H9 (cell line): ENCODE results near the gene SRC. TPM values are rescaled to one million over a fixed set of nuclear protein-coding genes. Genes with fewer than 3 reads are reported as not detected.

ENCODE experiments used
- DNase-seq: peaks from one replicate; pipeline ENCODE4 v3.0.0-alpha.2; 2017
- H2AFZ ChIP-seq: one replicate; pipeline ENCODE4 v1.6.1; 2013; ENCODE audit warnings: mild to moderate bottlenecking, low read length, control low read depth, moderate library complexity
- H2AK5ac ChIP-seq: 2 replicates; pipeline ENCODE4 v1.6.1; 2013; ENCODE audit warnings: low read length, control low read depth, mixed read lengths; ENCODE audit not compliant: insufficient read length
- H2BK120ac ChIP-seq: one replicate; pipeline ENCODE4 v1.6.1; 2013; ENCODE audit warnings: low read depth, mild to moderate bottlenecking, low read length, control low read depth, inconsistent platforms; ENCODE audit not compliant: poor library complexity, severe bottlenecking
- H2BK12ac ChIP-seq: 2 replicates; pipeline ENCODE4 v1.6.1; 2013; ENCODE audit warnings: low read length, control low read depth, mixed read lengths, low read depth; ENCODE audit not compliant: insufficient read length
- H2BK15ac ChIP-seq: 2 replicates; pipeline ENCODE4 v1.6.1; 2013; ENCODE audit warnings: low read depth, low read length, control low read depth
- H2BK20ac ChIP-seq: one replicate; pipeline ENCODE4 v1.6.1; 2013; ENCODE audit warnings: low read depth, mild to moderate bottlenecking, low read length, control low read depth, inconsistent platforms; ENCODE audit not compliant: poor library complexity, severe bottlenecking
- H2BK5ac ChIP-seq: 2 replicates; pipeline ENCODE4 v1.6.1; 2013; ENCODE audit warnings: low read length, control low read depth, mixed read lengths; ENCODE audit not compliant: insufficient read length
- H3K14ac ChIP-seq: 2 replicates; pipeline ENCODE4 v1.6.1; 2013; ENCODE audit warnings: low read length, control low read depth; ENCODE audit not compliant: insufficient read depth
- H3K18ac ChIP-seq: 2 replicates; pipeline ENCODE4 v1.6.1; 2013; ENCODE audit warnings: low read depth, mild to moderate bottlenecking, mixed read lengths, low read length, control low read depth; ENCODE audit not compliant: insufficient read length
- H3K23ac ChIP-seq: 2 replicates; pipeline ENCODE4 v1.6.1; 2013; ENCODE audit warnings: low read length, control low read depth, mixed read lengths, low read depth; ENCODE audit not compliant: insufficient read length
- H3K23me2 ChIP-seq: 2 replicates; pipeline ENCODE4 v1.6.1; 2013; ENCODE audit warnings: low read depth, mild to moderate bottlenecking, mixed read lengths, low read length, control low read depth; ENCODE audit not compliant: insufficient read length, poor library complexity, severe bottlenecking
- H3K27ac ChIP-seq: 2 replicates; pipeline ENCODE4 v1.5.1; 2013; ENCODE audit warnings: low read length, control low read depth, mixed read lengths, low read depth; ENCODE audit not compliant: insufficient read length
- H3K27me3 ChIP-seq: 2 replicates; pipeline ENCODE4 v1.6.1; 2013; ENCODE audit warnings: low read length, control low read depth, inconsistent platforms; ENCODE audit not compliant: insufficient read depth
- H3K4ac ChIP-seq: 2 replicates; pipeline ENCODE4 v1.6.1; 2013; ENCODE audit warnings: low read depth, mild to moderate bottlenecking, control low read depth, inconsistent platforms, low read length, moderate library complexity
- H3K4me1 ChIP-seq: 2 replicates; pipeline ENCODE4 v1.6.1; 2013; ENCODE audit warnings: low read length, control low read depth, inconsistent platforms; ENCODE audit not compliant: insufficient read depth
- H3K4me2 ChIP-seq: 2 replicates; pipeline ENCODE4 v1.6.1; 2013; ENCODE audit warnings: low read length, control low read depth, mixed read lengths; ENCODE audit not compliant: insufficient read length, insufficient read depth
- H3K56ac ChIP-seq: 2 replicates; pipeline ENCODE4 v1.6.1; 2013; ENCODE audit warnings: low read depth, mild to moderate bottlenecking, mixed read lengths, low read length, control low read depth; ENCODE audit not compliant: insufficient read length
- H3K79me1 ChIP-seq: 2 replicates; pipeline ENCODE4 v1.6.1; 2013; ENCODE audit warnings: low read depth, mild to moderate bottlenecking, moderate library complexity, low read length, control low read depth, inconsistent platforms; ENCODE audit not compliant: insufficient read depth, poor library complexity, severe bottlenecking
- H3K79me2 ChIP-seq: 2 replicates; pipeline ENCODE4 v1.6.1; 2013; ENCODE audit warnings: low read length, control low read depth, inconsistent platforms; ENCODE audit not compliant: insufficient read depth
- H3K9ac ChIP-seq: 2 replicates; pipeline ENCODE4 v1.6.1; 2013; ENCODE audit warnings: low read length, control low read depth, mixed read lengths; ENCODE audit not compliant: insufficient read length; ENCODE audit errors: extremely low read depth
- H3K9me3 ChIP-seq: one replicate; pipeline ENCODE4 v1.6.1; 2013; ENCODE audit warnings: low read depth, low read length, inconsistent platforms; ENCODE audit not compliant: control insufficient read depth
- H3T11ph ChIP-seq: one replicate; pipeline ENCODE4 v1.6.1; 2013; ENCODE audit warnings: mild to moderate bottlenecking, low read length, control low read depth, inconsistent platforms
- H4K20me1 ChIP-seq: one replicate; pipeline ENCODE4 v1.6.1; 2013; ENCODE audit not compliant: control insufficient read depth, insufficient read length, insufficient read depth
- H4K5ac ChIP-seq: 2 replicates; pipeline ENCODE4 v1.6.1; 2013; ENCODE audit warnings: low read depth, mild to moderate bottlenecking, mixed read lengths, low read length, control low read depth; ENCODE audit not compliant: insufficient read length
- H4K8ac ChIP-seq: replicated peaks from 2 replicates; pipeline ENCODE4 v1.6.1; 2013; ENCODE audit warnings: low read length, control low read depth, mixed read lengths, low read depth; ENCODE audit not compliant: insufficient read length
- H4K91ac ChIP-seq: 2 replicates; pipeline ENCODE4 v1.6.1; 2013; ENCODE audit warnings: low read depth, mild to moderate bottlenecking, moderate library complexity, mixed read lengths, low read length, control low read depth; ENCODE audit not compliant: insufficient read length
- H3K27ac Mint-ChIP-seq, 3 experiments: 2 replicates in 2 of 3; 3 replicates in 1 of 3; pipeline ENCODE4 v1.8.0; 2020 to 2021; ENCODE audit warnings: mixed read lengths in 3 of 3, mild to moderate bottlenecking in 1 of 3, moderate library complexity in 1 of 3
- H3K27me3 Mint-ChIP-seq: 2 replicates; pipeline ENCODE4 v1.8.0; 2021; ENCODE audit warnings: low read depth, mild to moderate bottlenecking, moderate library complexity, mixed read lengths
- H3K36me3 Mint-ChIP-seq, 3 experiments: 2 replicates in 2 of 3; 3 replicates in 1 of 3; pipeline ENCODE4 v1.8.0; 2020 to 2021; ENCODE audit warnings: low read depth in 3 of 3, mixed read lengths in 3 of 3; ENCODE audit not compliant: insufficient read depth in 1 of 3
- H3K4me1 Mint-ChIP-seq, 2 experiments: 2 replicates each; pipeline ENCODE4 v1.8.0; 2020; ENCODE audit warnings: mixed read lengths in 2 of 2
- H3K4me3 Mint-ChIP-seq, 2 experiments: 2 replicates in 1 of 2; 3 replicates in 1 of 2; pipeline ENCODE4 v1.8.0; 2020 to 2021; ENCODE audit warnings: mild to moderate bottlenecking in 2 of 2, mixed read lengths in 2 of 2, moderate library complexity in 1 of 2
- H3K9me3 Mint-ChIP-seq, 2 experiments: 2 replicates in 1 of 2; 3 replicates in 1 of 2; pipeline ENCODE4 v1.8.0; 2020; ENCODE audit warnings: mild to moderate bottlenecking in 2 of 2, mixed read lengths in 2 of 2, moderate library complexity in 1 of 2
- WGBS: extraction: QIAGEN DNeasy Blood & Tissue Kit; methylation state at CpG from one replicate; pipeline ENCODE4 v1.1.7; 2013; ENCODE audit warnings: missing lambda C conversion rate, low lambda C conversion rate, mixed read lengths; ENCODE audit not compliant: insufficient read length; ENCODE audit errors: extremely low coverage; 5-methylcytosine and 5-hydroxymethylcytosine counted together
- total RNA-seq: library from RNA; stranded (reverse); gene quantifications from 2 replicates; pipeline ENCODE4 v1.2.1, GENCODE V29; 2021
- TF ChIP-seq, protein P1 (sequence below): fragments of 200-600 bp; sonication (generic); conservative IDR thresholded peaks from 3 replicates; pipeline ENCODE4 v1.8.0; 2021; ENCODE audit warnings: antibody characterized with exemption, mild to moderate bottlenecking

The SRC gene
- total RNA-seq, 1 experiment from 2014 or later: 44.5 TPM

GRCh38 chr20:37431786-37432185 is 85.8 kb downstream of the SRC start:
- Mint-ChIP-seq H3K4me3 (no peak overlapping the region), H3K9me3 (no peaks in the 10 kb centered on the region), H3K27me3 (no peaks in the 10 kb centered on the region), H3K27ac (no peak overlapping the region), H3K36me3 (no peaks in the 10 kb centered on the region), H3K4me1 (peaks cover 2% of the 10 kb centered on the region in 2 experiments)
- Histone ChIP-seq H2AK5ac (no peak overlapping the region), H3K79me2 (no peaks in the 10 kb centered on the region), H2BK15ac (no peak overlapping the region), H3K23me2 (no peaks in the 10 kb centered on the region), H3K18ac (no peak overlapping the region), H3K4me1 (no peaks in the 10 kb centered on the region), H3K27ac (no peak overlapping the region), H3K79me1 (no peaks in the 10 kb centered on the region), H2BK12ac (no peak overlapping the region), H3T11ph (no peak overlapping the region), H3K56ac (no peak overlapping the region), H3K9me3 (no peaks in the 10 kb centered on the region), H3K23ac (no peak overlapping the region), H4K5ac (no peak overlapping the region), H3K4me2 (no peak overlapping the region), H2BK5ac (no peak overlapping the region), H3K27me3 (no peaks in the 10 kb centered on the region), H2BK120ac (no peak overlapping the region), H3K9ac (no peak overlapping the region), H2AFZ (no peak overlapping the region), H4K20me1 (no peaks in the 10 kb centered on the region), H3K4ac (no peak overlapping the region), H4K91ac (no peak overlapping the region), H4K8ac (no peak overlapping the region), H2BK20ac (no peak overlapping the region), H3K14ac (no peak overlapping the region; the same call in 1 of the 2 replicates)
- TF ChIP-seq, protein P1, sequence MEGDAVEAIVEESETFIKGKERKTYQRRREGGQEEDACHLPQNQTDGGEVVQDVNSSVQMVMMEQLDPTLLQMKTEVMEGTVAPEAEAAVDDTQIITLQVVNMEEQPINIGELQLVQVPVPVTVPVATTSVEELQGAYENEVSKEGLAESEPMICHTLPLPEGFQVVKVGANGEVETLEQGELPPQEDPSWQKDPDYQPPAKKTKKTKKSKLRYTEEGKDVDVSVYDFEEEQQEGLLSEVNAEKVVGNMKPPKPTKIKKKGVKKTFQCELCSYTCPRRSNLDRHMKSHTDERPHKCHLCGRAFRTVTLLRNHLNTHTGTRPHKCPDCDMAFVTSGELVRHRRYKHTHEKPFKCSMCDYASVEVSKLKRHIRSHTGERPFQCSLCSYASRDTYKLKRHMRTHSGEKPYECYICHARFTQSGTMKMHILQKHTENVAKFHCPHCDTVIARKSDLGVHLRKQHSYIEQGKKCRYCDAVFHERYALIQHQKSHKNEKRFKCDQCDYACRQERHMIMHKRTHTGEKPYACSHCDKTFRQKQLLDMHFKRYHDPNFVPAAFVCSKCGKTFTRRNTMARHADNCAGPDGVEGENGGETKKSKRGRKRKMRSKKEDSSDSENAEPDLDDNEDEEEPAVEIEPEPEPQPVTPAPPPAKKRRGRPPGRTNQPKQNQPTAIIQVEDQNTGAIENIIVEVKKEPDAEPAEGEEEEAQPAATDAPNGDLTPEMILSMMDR: no peak
- WGBS: no CpG with 5 or more reads among the region's 12 CpGs
- DNase-seq: no peak
